Breast epithelium (tissue), 4 donors: Measurements from ENCODE around the gene MACO1. TPM values are rescaled to one million over a fixed set of nuclear protein-coding genes. Genes with fewer than 3 reads are reported as not detected.
"Not testable (repeated sequence)": the region's sequence is repeated elsewhere in the genome, so short reads cannot be mapped to it uniquely, and the experiment has no call there.

Experiments
- DNase-seq, 2 donors: peaks; one replicate each; pipeline ENCODE4 v3.0.0-alpha.2; 2019; ENCODE audit warnings: low spot score in 2 of 2
- H3K27ac ChIP-seq, 2 donors: fragments of 200-600 bp; sonication (generic) in 1 of 2; one replicate each; pipeline ENCODE4 v1.5.1; 2016 to 2019; ENCODE audit warnings: mild to moderate bottlenecking in 1 of 2
- H3K27me3 ChIP-seq, 2 donors: fragments of 200-600 bp; sonication (generic) in 1 of 2; one replicate each; pipeline versions ENCODE4 v1.5.1 to v1.6.0; 2017 to 2019; ENCODE audit warnings: control low read depth in 1 of 2, mild to moderate bottlenecking in 1 of 2
- H3K36me3 ChIP-seq: fragments of 200-600 bp; one replicate; pipeline ENCODE4 v1.5.1; 2019
- H3K4me1 ChIP-seq, 2 donors: fragments of 200-600 bp; sonication (generic); one replicate each; pipeline ENCODE4 v1.5.1; 2016 to 2019; ENCODE audit warnings: control low read depth in 1 of 2
- H3K4me3 ChIP-seq, 3 donors: fragments of 200-600 bp; sonication (generic); 1 replicate in 2 of 3; 2 replicates in 1 of 3; pipeline ENCODE4 v1.5.1; 2016 to 2019; ENCODE audit warnings: mild to moderate bottlenecking in 3 of 3, moderate library complexity in 2 of 3
- H3K9me3 ChIP-seq, 2 donors: fragments of 200-600 bp; sonication (generic) in 1 of 2; one replicate each; pipeline ENCODE4 v1.5.1; 2016 to 2019; ENCODE audit warnings: control low read depth in 1 of 2
- POLR2A ChIP-seq: fragments of 450-650 bp; IDR thresholded peaks from one replicate; pipeline ENCODE4 v1.6.1; 2016; ENCODE audit warnings: antibody characterized with exemption, mild to moderate bottlenecking, moderate library complexity
- POLR2AphosphoS5 ChIP-seq, 3 donors: sonication (generic); formaldehyde crosslinking; IDR thresholded peaks; one replicate each; pipeline ENCODE4 v1.6.1; 2017; ENCODE audit warnings: antibody characterized with exemption in 3 of 3
- intact Hi-C: fragments of 100-400 bp; cut with DNase I; formaldehyde crosslinking; loops from one replicate; pipeline ENCODE4 v1.15.1; 2023; ENCODE audit warnings: low total_unique reads
- total RNA-seq, 3 donors: library from RNA; depleted of rRNA; stranded (reverse); fragments of >200 nt; gene quantifications; one replicate each; pipeline ENCODE4 v1.1.0, GENCODE V29; 2016
- TF ChIP-seq, protein P1 (sequence below), 3 donors: fragments of 450-650 bp; IDR thresholded peaks; one replicate each; pipeline ENCODE4 v1.5.1; 2016 to 2017; ENCODE audit warnings: antibody characterized with exemption in 3 of 3, mild to moderate bottlenecking in 3 of 3, moderate library complexity in 3 of 3

Gene MACO1
- total RNA-seq, 3 donors from 2014 or later, result 15.0 to 24.0 (median 17.7) TPM

DNA sequence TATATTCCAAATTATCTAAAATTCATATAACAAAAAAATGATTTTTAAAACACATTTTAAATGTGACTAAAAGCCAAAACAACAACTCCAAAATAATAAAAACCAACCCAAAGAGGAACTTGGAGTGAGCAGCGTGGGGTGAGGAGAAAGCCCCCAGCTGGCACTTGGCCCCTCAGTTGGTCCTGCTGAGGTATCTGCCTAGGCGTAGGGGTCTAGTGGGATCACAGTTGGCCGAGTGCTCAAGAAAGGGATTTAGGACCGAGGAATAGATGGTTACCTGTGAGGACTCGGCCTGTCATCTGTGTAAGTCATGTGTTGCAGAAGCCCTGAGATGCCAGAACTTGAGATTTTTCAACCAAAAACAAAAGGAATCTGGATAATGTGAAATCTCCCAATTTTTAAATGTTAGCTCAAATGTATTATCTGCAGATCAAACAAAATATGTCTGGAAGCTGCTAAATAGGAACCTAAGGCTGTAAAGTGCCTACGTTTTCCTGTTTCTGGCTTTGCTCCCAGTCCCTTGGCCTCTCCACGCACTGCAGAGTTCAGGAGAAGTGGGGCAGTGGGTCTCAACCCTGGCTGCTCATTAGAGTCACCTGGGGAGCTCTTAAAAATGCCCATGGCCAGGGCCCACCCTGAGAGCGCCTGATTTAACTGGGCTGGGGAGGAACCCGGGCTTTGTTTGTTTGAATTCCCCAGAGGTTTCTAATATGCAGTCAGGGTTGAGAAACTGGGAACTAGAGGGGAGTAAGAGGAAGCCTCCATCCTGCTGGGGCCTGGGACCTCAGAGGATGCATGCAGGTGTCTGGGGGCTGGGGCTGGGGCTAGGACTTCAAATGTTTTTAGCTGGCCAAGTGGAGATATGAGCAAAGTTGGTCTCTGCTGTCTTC, 74.3 kb downstream of the MACO1 start:
- DNase-seq, result no peak
- no peaks in the 10 kb centered on the region for H3K36me3 ChIP-seq
- no peak overlapping the region for H3K27ac ChIP-seq
- H3K4me1 ChIP-seq, result no peaks in the 10 kb centered on the region
- TF ChIP-seq, protein P1, sequence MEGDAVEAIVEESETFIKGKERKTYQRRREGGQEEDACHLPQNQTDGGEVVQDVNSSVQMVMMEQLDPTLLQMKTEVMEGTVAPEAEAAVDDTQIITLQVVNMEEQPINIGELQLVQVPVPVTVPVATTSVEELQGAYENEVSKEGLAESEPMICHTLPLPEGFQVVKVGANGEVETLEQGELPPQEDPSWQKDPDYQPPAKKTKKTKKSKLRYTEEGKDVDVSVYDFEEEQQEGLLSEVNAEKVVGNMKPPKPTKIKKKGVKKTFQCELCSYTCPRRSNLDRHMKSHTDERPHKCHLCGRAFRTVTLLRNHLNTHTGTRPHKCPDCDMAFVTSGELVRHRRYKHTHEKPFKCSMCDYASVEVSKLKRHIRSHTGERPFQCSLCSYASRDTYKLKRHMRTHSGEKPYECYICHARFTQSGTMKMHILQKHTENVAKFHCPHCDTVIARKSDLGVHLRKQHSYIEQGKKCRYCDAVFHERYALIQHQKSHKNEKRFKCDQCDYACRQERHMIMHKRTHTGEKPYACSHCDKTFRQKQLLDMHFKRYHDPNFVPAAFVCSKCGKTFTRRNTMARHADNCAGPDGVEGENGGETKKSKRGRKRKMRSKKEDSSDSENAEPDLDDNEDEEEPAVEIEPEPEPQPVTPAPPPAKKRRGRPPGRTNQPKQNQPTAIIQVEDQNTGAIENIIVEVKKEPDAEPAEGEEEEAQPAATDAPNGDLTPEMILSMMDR (IDR thresholded peaks at IDR 0.05), result no peak
- TF ChIP-seq POLR2A (no peak), POLR2AphosphoS5 (IDR thresholded peaks at IDR 0.05) (no peak)
- H3K27me3 ChIP-seq, result no peaks in the 10 kb centered on the region
- H3K9me3 ChIP-seq, result no peaks in the 10 kb centered on the region
- no peak overlapping the region for H3K4me3 ChIP-seq
- intact Hi-C loops, result no loop called here

DNA sequence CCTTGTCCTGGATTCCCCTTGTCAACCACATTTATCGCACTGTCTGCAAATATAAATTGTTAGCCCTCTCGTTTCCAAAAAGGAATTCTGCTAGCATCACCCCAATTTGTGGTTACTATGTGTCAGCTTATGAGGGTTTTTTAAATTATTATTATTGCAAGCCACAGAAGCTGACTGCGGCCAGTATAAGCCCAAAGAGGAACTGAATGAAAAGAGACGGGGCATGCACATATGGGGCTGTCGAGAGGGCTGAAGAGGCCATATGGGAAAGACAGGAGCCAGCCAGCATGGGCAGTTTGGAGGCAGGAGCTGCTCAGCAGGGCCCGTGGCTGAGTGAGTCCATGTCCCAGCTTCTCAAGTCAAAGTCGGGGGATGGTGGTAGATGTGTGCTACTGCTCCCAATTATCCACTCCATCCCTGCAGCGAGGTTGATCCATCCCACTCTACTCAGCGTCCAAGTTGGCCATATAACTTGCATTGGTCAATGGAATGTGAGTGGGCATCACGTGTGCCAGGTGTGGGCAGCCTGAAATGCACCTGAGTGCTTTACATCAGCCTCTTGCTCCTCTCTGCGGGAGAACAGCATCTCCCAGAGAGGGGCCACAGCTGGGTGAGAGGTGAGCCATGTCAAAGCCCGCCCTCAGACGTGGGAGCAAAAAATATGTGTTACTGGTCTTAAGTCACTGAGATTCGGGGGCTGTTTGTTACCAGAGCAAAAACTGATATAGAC, 75.1 kb downstream of the MACO1 start:
- H3K27ac ChIP-seq, result no peak overlapping the region
- H3K4me3 ChIP-seq, result no peak overlapping the region
- no peak for DNase-seq
- intact Hi-C loops, result no loop called here
- no peaks in the 10 kb centered on the region for H3K4me1 ChIP-seq
- H3K36me3 ChIP-seq, result no peaks in the 10 kb centered on the region
- no peaks in the 10 kb centered on the region for H3K9me3 ChIP-seq
- no peaks in the 10 kb centered on the region for H3K27me3 ChIP-seq
- no peak for TF ChIP-seq POLR2A
- TF ChIP-seq, protein P1 (IDR thresholded peaks at IDR 0.05), result no peak
- TF ChIP-seq POLR2AphosphoS5 (IDR thresholded peaks at IDR 0.05), result no peak

DNA sequence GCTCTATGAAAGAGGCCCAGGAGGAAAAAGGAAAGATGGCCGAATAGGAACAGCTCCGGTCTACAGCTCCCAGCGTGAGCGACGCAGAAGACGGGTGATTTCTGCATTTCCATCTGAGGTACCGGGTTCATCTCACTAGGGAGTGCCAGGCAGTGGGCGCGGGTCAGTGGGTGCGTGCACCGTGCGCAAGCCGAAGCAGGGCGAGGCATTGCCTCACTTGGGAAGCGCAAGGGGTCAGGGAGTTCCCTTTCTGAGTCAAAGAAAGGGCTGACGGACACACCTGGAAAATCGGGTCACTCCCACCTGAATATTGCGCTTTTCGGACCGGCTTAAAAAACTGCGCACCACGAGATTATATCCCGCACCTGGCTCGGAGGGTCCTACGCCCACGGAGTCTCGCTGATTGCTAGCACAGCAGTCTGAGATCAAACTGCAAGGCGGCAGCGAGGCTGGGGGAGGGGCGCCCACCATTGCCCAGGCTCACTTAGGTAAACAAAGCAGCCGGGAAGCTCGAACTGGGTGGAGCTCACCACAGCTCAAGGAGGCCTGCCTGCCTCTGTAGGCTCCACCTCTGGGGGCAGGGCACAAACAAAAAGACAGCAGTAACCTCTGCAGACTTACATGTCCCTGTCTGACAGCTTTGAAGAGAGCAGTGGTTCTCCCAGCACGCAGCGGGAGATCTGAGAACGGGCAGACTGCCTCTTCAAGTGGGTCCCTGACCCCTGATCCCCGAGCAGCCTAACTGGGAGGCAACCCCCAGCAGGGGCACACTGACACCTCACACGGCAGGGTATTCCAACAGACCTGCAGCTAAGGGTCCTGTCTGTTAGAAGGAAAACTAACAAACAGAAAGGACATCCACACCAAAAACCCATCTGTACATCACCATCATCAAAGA, 76.1 kb downstream of the MACO1 start:
- H3K27me3 ChIP-seq, H3K27ac ChIP-seq, H3K36me3 ChIP-seq, H3K9me3 ChIP-seq, intact Hi-C loops, DNase-seq, H3K4me3 ChIP-seq, H3K4me1 ChIP-seq: not testable (repeated sequence)

DNA sequence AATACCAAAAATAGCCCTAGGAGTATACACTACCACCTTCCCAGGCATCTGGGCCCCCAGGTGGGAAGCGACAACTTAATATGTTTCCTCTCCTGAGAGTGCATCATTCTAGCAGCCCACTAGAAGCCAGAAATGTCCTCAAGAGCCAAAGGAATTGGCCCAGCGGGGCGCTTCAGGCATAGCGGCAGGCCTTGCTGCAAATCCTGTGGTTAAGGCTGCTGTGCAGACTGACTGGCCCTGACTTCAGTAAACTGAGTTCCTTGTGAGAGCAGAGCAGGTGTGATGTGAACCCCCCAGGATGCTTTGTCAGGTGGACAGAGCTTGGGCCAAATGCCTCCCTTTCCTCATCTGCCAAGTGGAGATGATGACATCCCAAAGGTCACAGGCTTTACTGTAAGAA, 83.0 kb downstream of the MACO1 start:
- no peak for TF ChIP-seq POLR2AphosphoS5 (IDR thresholded peaks at IDR 0.05)
- TF ChIP-seq, protein P1 (IDR thresholded peaks at IDR 0.05), result no peak
- TF ChIP-seq POLR2A, result no peak
- DNase-seq, result no peak

DNA sequence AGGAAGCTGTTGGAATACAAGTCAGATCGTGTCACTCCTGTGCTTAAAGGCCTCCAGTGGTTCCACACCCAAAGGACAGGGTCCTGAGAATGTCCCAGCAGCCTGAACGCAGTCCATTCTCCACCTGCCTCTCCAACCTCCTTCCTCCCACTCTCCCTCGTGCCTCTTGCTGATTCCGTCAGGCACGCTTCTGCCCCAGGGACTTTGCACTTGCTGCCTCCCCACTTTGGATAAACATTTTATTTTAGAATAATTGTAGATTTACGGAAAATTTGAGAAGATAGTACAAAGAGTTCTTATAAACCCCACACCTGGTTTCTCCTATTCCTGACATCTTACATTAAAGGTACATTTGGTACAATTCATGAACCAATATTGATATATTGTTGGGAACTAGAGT, 84.3 kb downstream of the MACO1 start:
- H3K9me3 ChIP-seq, result no peaks in the 10 kb centered on the region
- intact Hi-C loops, result no loop called here
- no peak for DNase-seq
- no peaks in the 10 kb centered on the region for H3K36me3 ChIP-seq
- no peaks in the 10 kb centered on the region for H3K27me3 ChIP-seq
- TF ChIP-seq, protein P1 (IDR thresholded peaks at IDR 0.05), result no peak
- TF ChIP-seq POLR2A (no peak), POLR2AphosphoS5 (IDR thresholded peaks at IDR 0.05) (no peak)
- no peak overlapping the region for H3K27ac ChIP-seq
- no peaks in the 10 kb centered on the region for H3K4me1 ChIP-seq
- H3K4me3 ChIP-seq, result no peak overlapping the region

More for the DNA sequence above, 83.0 kb downstream of the MACO1 start:
- no peak overlapping the region for H3K4me3 ChIP-seq
- intact Hi-C loops, result no loop called here
- H3K4me1 ChIP-seq, result no peaks in the 10 kb centered on the region
- H3K9me3 ChIP-seq, result no peaks in the 10 kb centered on the region
- H3K27ac ChIP-seq, result no peak overlapping the region
- H3K27me3 ChIP-seq, result no peaks in the 10 kb centered on the region
- H3K36me3 ChIP-seq, result no peaks in the 10 kb centered on the region
